Hindlimb muscle (tissue), 1 donor: ENCODE results near the gene ZRANB3. TPM values are rescaled to one million over a fixed set of nuclear protein-coding genes. Genes with fewer than 3 reads are reported as not detected.
"Not testable (repeated sequence)": the region's sequence is repeated elsewhere in the genome, so short reads cannot be mapped to it uniquely, and the experiment has no call there.

ENCODE experiments used
- DNase-seq: peaks from one replicate; pipeline ENCODE4 v3.0.0-alpha.2; 2013
- polyA plus RNA-seq: library from polyadenylated mRNA; unstranded; fragments of 120-200 nt; gene quantifications from one replicate; pipeline ENCODE4 v1.2.1, GENCODE V29; 2013; ENCODE audit not compliant: insufficient read length

Gene ZRANB3
- 8.0 TPM for polyA plus RNA-seq

DNA sequence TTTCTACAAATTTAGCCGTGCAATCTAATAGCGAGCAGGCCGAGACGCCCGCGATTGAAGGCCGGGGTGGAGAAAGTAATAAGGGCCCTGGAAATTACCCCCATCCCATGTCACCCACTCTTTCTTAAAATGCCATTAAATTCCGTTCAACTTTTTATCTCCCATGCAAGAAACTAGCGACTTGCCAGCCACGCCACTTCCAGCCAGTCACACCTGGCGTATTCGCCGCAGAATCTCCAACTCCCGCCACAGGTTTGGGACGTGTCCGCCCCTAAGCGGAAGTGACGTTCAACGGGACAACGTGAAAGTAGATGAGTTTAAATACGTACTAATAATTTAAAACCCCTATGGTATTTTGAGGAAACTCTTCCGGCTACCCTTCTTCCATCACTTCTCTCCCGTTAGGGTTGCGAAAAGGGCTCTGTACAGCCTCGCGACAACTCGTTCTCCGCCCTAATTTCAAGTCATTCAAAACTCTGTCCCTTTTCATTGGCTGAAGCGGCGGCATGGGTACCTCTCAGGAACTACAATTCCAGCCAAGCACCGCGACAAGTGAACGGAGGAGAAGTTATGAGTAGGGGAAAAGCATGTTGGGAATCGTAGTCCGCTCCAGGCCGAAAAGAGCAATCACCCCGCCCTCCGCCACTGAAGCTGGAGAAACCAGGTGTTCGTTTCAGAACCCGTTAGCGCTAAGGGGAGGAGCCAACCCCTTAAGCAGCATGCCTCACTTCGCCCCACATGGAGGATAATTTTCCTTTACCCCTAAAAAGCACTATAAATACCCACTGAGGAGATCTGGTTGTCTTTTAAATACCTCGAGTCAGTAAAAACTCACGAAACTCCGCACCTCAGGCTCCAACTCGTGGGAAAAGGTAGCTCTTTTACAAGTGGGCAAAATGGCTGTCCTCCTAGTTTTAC, at the start of gene ZRANB3:
Gene ZRANB3 (minus strand): TSS at position 906 of the 918 bp plus-strand sequence.
- peak; percentile 96 for DNase-seq

- no peak for DNase-seq
These were observed 42.6 kb upstream of the ZRANB3 start for GRCh38 chr2:135573620-135574019.

- no peak for DNase-seq
These were observed 39.9 kb upstream of the ZRANB3 start for GRCh38 chr2:135570884-135571283.

GRCh38 chr2:135563793-135564192, 32.8 kb upstream of the ZRANB3 start:
- DNase-seq: no peak

GRCh38 chr2:135561925-135562324, 30.9 kb upstream of the ZRANB3 start:
- DNase-seq: no peak

GRCh38 chr2:135557530-135557929, 26.5 kb upstream of the ZRANB3 start:
- no peak for DNase-seq

- DNase-seq: no peak
These were observed 24.3 kb upstream of the ZRANB3 start for GRCh38 chr2:135555311-135555710.

- DNase-seq: no peak
These were observed 21.9 kb upstream of the ZRANB3 start for GRCh38 chr2:135552887-135553286.

DNA sequence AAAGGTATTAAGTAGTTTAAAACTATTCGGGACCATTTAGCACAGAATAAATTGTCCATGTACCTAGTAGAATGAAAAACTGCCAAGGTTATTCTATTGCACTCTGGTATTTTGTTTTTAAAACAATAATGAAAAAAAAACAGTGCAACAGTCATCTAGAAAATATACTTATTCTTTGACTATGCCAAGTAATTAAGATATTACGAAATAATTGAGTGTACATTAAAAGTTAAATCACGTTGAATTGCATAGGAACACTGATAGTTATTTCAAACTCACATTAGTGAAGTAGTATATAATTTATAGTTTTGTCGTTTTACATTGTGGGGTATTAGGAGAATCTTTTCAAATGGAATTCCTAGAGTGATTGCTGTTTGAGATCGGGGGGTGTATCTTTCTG, 20.3 kb upstream of the ZRANB3 start:
- DNase-seq: no peak

DNA sequence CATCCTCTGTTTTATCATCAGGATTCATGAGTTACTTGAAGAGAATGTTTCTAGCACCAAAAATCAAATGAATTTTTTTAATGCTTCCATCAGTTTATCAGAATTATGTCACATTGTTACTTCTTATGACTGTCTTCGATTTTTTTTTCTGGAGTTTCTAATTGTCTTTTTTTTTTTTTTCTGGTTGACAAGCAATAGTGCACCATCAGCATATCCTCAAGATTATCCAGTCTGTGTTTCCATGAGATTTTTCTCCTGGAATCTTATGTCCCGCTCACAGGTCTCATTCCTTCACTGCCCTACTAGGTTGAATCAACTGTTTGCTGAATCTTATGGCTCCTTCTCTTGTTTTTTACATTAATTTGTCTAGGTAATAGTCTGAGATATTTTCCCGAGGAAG, 16.3 kb upstream of the ZRANB3 start:
- DNase-seq: no peak

GRCh38 chr2:135546436-135546835, 15.4 kb upstream of the ZRANB3 start:
- DNase-seq: no peak

GRCh38 chr2:135533545-135533944, 2.5 kb upstream of the ZRANB3 start:
- DNase-seq: not testable (repeated sequence)

DNA sequence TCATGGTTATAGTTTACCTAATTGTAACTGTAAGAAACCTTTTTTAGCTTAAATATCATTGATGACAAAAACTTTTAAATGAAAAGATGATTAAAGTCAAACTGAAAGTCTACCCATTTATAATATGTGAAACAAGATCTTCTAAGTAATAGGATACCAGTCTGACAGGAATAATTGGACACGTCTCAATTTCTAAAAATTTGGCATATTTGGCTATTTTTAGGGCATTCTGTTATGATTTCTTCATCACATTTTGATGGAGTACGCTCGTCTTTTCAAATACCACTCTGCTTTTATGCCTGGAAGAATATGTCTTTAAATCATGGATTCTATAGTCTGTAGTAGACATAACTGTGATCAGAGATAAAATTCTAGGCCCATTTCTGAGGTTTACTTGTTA, 1.6 kb upstream of the ZRANB3 start:
- no peak for DNase-seq

- DNase-seq: peak; percentile 100
These were observed 496 bp upstream of the ZRANB3 start, which contains the start of gene R3HDM1 for GRCh38 chr2:135531231-135532197. Gene R3HDM1 (plus strand): TSS chr2:135531484. CDS start chr2:135604846, 73,362 bp downstream.

DNA sequence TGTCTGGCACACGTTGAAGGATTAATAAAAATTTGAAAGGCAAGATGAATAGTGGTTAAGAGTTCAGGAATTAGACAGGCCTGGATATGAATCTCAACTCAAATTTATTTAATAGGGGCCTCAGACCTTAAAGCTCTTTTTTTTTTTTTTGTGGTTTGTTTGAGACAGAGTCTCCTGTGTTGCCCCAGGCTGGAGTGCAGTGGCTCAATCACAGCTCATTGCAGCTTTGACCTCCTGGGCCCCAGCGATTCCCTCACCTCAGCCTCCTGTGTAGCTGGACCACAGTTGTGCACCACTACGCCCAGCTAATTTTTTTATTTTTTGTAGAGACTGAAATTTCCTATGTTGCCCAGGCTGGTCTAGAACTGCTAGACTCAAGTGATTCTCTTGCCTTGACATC, 3.0 kb downstream of the ZRANB3 start:
- DNase-seq: no peak

DNA sequence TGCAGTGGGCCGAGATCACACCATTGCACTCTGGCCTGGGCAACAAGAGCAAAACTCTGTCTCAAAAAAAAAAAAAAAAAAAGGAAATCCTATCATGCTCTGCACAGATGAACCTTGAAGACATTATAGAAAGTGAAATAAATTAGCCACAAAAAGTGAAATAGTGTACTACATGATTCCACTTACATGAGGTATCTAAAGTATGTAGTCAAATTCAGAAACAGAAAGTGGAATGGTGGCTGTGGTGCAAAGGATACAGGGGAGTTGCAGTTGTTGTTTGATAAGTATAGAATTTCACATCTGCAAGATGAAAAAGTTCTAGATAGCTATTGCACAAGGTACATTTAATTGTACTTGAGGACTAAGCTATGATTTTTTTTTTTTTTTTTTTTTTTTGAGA, 5.2 kb downstream of the ZRANB3 start:
- no peak for DNase-seq

- DNase-seq: no peak
These were observed 18.9 kb downstream of the ZRANB3 start for GRCh38 chr2:135512099-135512498.

DNA sequence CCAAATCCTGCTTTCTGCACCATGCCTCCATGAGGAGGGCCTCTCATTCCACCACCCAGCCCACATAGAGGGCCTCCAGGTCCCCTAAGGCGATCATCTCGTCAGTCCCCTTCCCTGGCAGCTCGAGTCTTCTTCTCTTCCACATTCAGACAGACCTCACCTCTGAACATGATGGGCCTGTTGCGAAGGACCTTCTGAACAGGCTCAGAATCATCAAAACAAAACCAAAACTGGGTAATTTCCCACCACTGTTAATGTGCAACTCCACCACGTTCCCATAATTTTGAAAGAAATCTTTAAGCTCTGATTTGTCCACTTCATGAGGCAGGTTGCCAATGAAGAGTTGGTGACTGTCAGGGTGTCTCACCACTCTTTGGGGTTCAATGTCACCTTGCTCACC, 20.4 kb downstream of the ZRANB3 start:
- DNase-seq: no peak

GRCh38 chr2:135504811-135505210, 26.2 kb downstream of the ZRANB3 start:
- no peak for DNase-seq

DNA sequence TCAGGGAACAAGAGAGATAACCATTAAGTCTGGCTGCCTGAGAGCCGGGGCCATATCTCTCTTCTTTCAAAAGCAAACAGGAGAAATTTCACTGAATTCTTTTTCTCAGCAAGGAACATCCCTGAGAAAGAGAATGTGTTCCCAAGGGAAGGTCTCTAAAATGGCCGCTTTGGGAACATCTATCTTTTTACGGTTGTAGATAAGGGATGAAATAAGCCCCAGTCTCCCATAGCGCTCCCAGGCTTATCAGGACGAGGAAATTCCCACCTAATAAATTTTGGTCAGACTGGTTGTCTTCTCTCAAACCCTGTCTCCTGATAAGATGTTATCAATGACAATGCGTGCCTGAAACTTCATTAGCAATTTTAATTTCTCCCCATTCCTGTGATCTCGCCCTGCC, 32.4 kb downstream of the ZRANB3 start:
- DNase-seq: not testable (repeated sequence)

GRCh38 chr2:135494917-135495316, 36.1 kb downstream of the ZRANB3 start:
- no peak for DNase-seq

DNA sequence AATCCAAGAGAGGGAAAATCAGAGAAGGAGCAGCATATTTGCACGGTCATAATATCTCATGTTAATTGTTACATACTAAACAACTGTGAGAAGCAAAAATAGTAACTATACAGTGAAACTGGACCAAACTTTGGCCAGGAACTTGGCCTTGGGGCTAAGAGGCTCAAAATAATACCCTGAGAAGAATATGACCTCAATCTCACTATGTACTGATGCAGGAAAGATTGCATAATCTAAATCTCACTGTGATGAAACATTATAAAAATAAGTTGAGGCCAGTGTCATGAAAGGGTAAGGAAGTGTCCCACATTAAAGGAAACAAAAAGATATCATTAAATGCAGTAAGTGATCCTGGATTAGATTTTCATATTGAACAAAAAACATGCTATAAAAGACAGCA, 36.5 kb downstream of the ZRANB3 start:
- no peak for DNase-seq

DNA sequence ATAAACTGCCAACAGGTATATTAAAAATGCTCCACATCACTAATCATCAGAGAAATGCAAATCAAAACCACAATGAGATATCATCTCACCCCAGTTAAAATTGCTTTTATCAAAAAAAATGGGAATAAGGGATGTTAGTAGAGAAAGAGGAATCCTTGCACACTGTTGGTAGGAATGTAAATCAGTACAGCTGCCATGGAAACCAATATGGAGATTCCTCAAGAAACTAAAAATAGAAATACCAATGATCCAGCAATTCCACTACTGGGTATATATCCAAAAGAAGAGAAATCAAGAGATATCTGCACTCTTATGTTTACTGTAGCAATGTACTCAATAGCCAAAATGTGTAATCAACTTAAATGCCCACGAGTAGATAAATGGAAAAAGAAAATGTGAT, 40.6 kb downstream of the ZRANB3 start:
- DNase-seq: no peak
